ENCODE data around the gene BMP8A.
A peak's percentile ranks its signal among the peaks of the same experiment; 100 is the strongest.
"Not testable (repeated sequence)": the region's sequence is repeated elsewhere in the genome, so short reads cannot be mapped to it uniquely, and the experiment has no call there.

The BMP8A gene

DNA sequence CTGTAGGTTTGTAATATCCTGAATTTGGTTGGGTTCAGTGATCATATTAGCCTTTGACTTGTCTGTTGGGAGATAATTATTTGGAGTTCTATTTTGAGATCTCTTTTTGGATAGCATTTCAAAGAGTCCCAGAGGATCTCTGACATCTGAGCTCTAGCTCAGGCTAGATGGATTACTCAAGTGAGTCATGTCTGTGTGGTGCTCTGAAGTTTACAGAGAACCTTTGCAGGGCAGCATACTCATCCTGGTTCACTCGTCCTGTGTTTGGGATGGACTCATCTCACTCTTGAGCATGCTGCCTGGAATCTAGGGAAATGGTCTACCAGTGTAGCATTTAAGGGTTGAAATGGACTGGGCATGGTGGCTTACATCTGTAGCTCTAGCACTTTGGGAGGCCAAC is 29.4 kb upstream of the BMP8A start:
- no peak for DNase-seq
- H3K36me3 ChIP-seq: peaks cover 86 to 97% (median 95%) of the 10 kb centered on the region in 3 donors

DNA sequence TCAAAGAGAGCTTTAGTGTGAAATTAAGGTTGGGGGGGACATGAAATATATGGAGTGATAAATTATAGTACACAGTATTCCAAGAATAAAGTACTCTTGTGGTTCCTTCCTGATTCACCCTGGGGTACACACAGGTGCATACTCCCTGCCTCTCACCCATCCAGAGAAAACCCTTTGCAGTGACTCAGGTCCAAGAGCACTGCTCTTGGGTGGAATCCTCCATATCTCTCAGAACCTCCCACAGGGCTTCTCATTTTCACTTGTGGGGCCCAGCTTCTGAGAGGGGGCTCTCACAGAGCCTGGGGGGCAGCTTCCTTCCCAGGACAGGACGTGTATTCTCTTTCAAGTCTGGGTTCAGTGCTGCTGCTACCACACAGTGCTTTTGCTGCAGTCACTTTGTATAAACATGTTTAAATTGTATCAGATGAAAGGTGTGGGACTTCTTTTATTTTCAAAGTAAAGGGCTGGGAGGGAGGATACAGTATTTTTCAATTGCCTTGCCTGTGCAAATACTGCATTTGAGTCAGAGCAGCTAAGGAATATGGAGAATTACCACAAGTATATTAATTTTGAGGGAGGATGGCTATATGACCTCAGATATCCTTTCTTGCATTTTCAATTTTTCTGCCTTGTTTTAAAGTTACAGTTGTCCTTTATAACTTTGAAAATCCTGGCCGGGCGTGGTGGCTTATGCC is 24.9 kb upstream of the BMP8A start:
- DNase-seq: no peak
- H3K27me3 ChIP-seq: no peaks in the 10 kb centered on the region
- H3K36me3 ChIP-seq: peaks cover 68 to 94% (median 87%) of the 10 kb centered on the region in 3 donors
- intact Hi-C loops (cut with DNase I; ENCODE audit: low total_unique reads): no loop called here
- H3K4me1 ChIP-seq: peaks cover 0 to 10% (median 0%) of the 10 kb centered on the region in 4 donors
- TF ChIP-seq, protein P1, sequence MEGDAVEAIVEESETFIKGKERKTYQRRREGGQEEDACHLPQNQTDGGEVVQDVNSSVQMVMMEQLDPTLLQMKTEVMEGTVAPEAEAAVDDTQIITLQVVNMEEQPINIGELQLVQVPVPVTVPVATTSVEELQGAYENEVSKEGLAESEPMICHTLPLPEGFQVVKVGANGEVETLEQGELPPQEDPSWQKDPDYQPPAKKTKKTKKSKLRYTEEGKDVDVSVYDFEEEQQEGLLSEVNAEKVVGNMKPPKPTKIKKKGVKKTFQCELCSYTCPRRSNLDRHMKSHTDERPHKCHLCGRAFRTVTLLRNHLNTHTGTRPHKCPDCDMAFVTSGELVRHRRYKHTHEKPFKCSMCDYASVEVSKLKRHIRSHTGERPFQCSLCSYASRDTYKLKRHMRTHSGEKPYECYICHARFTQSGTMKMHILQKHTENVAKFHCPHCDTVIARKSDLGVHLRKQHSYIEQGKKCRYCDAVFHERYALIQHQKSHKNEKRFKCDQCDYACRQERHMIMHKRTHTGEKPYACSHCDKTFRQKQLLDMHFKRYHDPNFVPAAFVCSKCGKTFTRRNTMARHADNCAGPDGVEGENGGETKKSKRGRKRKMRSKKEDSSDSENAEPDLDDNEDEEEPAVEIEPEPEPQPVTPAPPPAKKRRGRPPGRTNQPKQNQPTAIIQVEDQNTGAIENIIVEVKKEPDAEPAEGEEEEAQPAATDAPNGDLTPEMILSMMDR (IDR thresholded peaks at IDR 0.05): no peak
- H3K27ac ChIP-seq: peak overlapping the region in 1 of 2 donors; percentile 39
- no peaks in the 10 kb centered on the region for H3K9me3 ChIP-seq
- H3K4me3 ChIP-seq: no peak overlapping the region

More for the DNA sequence above, 29.4 kb upstream of the BMP8A start:
- Histone ChIP-seq H3K27me3 (no peaks in the 10 kb centered on the region), H3K4me1 (peaks cover 0 to 7% (median 0%) of the 10 kb centered on the region in 4 donors), H3K9me3 (no peaks in the 10 kb centered on the region), H3K4me3 (no peak overlapping the region), H3K27ac (no peak overlapping the region)
- intact Hi-C loops (cut with DNase I; ENCODE audit: low total_unique reads): no loop called here
- TF ChIP-seq, protein P1 (IDR thresholded peaks at IDR 0.05): no peak

DNA sequence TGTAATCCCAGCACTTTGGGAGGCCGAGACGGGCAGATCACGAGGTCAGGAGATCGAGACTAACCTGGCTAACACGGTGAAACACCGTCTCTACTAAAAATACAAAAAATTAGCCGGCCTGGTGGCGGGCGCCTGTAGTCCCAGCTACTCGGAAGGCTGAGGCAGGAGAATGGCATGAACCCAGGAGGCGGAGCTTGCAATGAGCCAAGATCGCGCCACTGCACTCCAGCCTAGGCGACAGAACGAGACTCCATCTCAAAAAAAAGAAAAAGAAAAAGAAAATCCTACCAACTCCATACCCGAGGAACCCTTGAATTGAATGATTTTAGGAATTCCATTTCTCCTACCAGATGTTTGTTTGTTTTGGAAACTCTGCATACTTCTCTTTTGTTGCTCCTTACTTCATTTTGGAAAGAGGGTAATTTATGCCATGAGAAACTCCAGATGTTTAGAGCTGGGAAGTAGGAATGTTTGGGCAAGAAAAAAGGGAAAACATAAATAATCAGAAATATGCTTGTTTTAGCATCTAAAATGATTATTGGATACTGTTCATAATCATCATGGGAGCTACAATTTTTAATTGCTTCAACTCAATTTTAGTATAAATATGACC is 24.2 kb upstream of the BMP8A start:
- DNase-seq; intact Hi-C loops (cut with DNase I; ENCODE audit: low total_unique reads): not testable (repeated sequence)
- peak overlapping the region in 1 of 2 donors; percentile 39 for H3K27ac ChIP-seq

DNA sequence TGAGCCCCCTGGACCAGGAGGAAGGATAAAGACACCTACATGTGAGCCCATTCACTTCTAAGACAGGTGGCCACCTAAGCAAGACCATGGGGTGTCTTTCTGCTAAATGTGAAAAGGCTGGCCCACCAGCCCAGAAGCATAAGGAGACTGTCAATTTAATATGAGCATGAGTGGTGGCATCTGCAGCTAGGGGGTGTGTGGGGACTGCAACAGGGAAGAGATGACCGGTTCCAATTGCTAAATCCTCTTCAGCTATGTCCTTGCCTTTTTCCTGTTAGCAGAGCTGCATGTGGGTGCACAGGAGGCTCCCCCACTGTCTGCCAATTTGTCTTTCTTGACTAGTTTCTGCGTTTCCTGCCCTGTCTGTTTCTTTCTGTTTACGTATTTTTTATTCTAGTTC is 22.3 kb upstream of the BMP8A start:
- Histone ChIP-seq H3K4me3 (no peak overlapping the region), H3K4me1 (peaks cover 0 to 10% (median 0%) of the 10 kb centered on the region in 4 donors), H3K27ac (no peak overlapping the region), H3K36me3 (peaks cover 56 to 92% (median 83%) of the 10 kb centered on the region in 3 donors), H3K27me3 (no peaks in the 10 kb centered on the region), H3K9me3 (no peaks in the 10 kb centered on the region)
- TF ChIP-seq, protein P1 (IDR thresholded peaks at IDR 0.05): no peak
- DNase-seq: no peak
- intact Hi-C loops (cut with DNase I; ENCODE audit: low total_unique reads): no loop called here

More for the DNA sequence above, 24.2 kb upstream of the BMP8A start:
- H3K4me1 ChIP-seq: peaks cover 0 to 10% (median 0%) of the 10 kb centered on the region in 4 donors
- H3K36me3 ChIP-seq: peaks cover 62 to 92% (median 87%) of the 10 kb centered on the region in 3 donors
- H3K4me3 ChIP-seq, H3K27me3 ChIP-seq, H3K9me3 ChIP-seq: not testable (repeated sequence)

DNA sequence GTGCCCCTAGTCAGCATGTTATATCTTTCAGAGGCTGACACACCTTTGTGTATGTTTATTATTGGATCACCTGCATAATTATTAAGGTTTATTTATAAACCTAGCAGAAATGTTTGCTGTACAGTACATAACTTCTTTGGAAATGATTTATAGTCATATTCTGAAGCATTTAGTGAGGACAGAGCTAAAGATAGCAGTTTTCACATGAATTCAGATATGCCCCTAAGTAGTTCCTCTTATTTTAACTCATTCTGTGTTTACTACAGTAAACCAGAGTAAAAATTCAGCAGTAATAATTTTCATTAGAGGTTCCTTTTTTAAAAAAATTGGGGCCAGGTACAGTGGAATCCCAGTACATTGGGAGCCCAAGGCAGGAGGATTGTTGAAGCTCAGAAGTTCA is 21.4 kb upstream of the BMP8A start:
- Histone ChIP-seq H3K4me3 (no peak overlapping the region), H3K9me3 (no peaks in the 10 kb centered on the region), H3K27me3 (no peaks in the 10 kb centered on the region), H3K36me3 (peaks cover 57 to 92% (median 83%) of the 10 kb centered on the region in 3 donors), H3K4me1 (peaks cover 0 to 10% (median 0%) of the 10 kb centered on the region in 4 donors), H3K27ac (no peak overlapping the region)
- DNase-seq: no peak
- intact Hi-C loops (cut with DNase I; ENCODE audit: low total_unique reads): no loop called here
- TF ChIP-seq, protein P1 (IDR thresholded peaks at IDR 0.05): no peak

DNA sequence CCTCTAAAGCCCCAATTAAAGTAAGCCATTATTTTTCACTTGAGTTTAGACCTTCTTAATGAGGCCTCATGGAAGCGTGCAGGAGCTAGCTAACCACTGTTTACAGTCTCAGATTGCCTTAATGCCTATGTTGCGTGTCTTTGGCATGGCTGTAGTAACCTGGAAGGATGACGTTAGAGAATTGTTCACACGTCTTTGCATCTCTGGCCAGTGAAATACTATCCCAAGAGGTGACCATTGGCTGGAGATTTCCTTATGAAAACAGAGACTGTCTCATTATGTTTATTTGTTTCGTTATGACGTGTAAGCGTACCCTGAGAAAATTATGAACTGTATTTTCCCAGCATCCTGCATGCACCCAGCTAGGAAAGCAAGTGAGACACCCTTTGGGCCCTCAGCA is 18.6 kb upstream of the BMP8A start:
- no peak for DNase-seq
- H3K36me3 ChIP-seq: peaks cover 56 to 92% (median 79%) of the 10 kb centered on the region in 3 donors
- no peak overlapping the region for H3K27ac ChIP-seq
- no peak overlapping the region for H3K4me3 ChIP-seq
- no peaks in the 10 kb centered on the region for H3K4me1 ChIP-seq
- no peaks in the 10 kb centered on the region for H3K27me3 ChIP-seq
- TF ChIP-seq, protein P1 (IDR thresholded peaks at IDR 0.05): no peak
- no peaks in the 10 kb centered on the region for H3K9me3 ChIP-seq
- intact Hi-C loops (cut with DNase I; ENCODE audit: low total_unique reads): no loop called here
